Sigmoid colon (tissue), 4 donors: ENCODE measurements around the gene ZC3H8.
A peak's percentile ranks its signal among the peaks of the same experiment; 100 is the strongest.

ENCODE experiments used
- EP300 ChIP-seq, 4 donors: sonication (generic); formaldehyde crosslinking; IDR thresholded peaks; one replicate each; pipeline ENCODE4 v1.6.1; 2017; ENCODE audit warnings: antibody characterized with exemption in 4 of 4
- POLR2AphosphoS5 ChIP-seq, 4 donors: sonication (generic); formaldehyde crosslinking; IDR thresholded peaks; one replicate each; pipeline ENCODE4 v1.6.1; 2017; ENCODE audit warnings: antibody characterized with exemption in 4 of 4
- TF ChIP-seq, protein P1 (sequence below), 4 experiments: fragments of 450-650 bp in 3 of 4; fragments of 200-600 bp in 1 of 4; IDR thresholded peaks; one replicate each; pipeline ENCODE4 v1.5.1; 2016 to 2019; ENCODE audit warnings: antibody characterized with exemption in 4 of 4, mild to moderate bottlenecking in 3 of 4, moderate library complexity in 2 of 4

DNA sequence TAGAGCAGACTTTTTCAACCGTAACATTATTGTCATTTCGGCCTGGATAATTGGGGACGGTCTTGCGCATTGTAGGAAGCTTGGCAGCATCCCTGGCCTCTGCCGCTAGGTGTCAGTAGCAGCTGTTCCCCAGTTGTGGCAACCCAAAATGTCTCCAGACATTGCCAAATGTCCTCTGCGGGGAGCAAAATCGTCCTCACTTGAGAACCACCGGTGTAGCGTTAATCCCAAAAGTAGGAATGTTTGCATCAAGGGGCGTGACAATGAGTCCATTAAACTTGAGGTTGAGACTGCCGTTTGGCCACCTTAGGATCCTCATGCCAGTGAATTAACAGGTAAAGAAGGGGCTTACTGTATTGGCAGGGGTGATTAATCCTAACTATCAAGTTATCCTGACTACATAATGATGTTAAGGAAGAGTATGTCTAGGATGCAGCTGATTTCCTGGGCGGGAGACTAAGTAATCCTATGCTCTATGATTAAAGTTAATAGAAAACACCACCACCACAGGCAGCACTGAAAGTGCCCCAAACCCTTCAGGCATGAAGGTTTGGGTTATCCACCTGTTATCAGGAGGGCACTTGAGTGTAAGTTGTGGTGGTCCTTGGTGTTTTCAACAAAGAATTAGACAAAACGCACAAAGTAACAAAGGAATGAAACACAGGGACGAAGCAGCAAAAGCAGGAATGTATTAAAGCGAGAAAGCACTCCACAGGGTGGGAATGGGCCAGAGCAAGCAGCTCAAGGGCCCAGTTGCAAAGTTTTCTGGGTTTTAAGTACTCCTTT is 4.9 kb upstream of the ZC3H8 start:
- TF ChIP-seq, protein P1, sequence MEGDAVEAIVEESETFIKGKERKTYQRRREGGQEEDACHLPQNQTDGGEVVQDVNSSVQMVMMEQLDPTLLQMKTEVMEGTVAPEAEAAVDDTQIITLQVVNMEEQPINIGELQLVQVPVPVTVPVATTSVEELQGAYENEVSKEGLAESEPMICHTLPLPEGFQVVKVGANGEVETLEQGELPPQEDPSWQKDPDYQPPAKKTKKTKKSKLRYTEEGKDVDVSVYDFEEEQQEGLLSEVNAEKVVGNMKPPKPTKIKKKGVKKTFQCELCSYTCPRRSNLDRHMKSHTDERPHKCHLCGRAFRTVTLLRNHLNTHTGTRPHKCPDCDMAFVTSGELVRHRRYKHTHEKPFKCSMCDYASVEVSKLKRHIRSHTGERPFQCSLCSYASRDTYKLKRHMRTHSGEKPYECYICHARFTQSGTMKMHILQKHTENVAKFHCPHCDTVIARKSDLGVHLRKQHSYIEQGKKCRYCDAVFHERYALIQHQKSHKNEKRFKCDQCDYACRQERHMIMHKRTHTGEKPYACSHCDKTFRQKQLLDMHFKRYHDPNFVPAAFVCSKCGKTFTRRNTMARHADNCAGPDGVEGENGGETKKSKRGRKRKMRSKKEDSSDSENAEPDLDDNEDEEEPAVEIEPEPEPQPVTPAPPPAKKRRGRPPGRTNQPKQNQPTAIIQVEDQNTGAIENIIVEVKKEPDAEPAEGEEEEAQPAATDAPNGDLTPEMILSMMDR (IDR thresholded peaks at IDR 0.05): peak; percentile 92 to 94 (median 94)
- no peak for TF ChIP-seq EP300 (IDR thresholded peaks at IDR 0.05)
- peak in 2 of 4 donors; percentile 17 to 29 for TF ChIP-seq POLR2AphosphoS5 (IDR thresholded peaks at IDR 0.05)
